HG03378 (cell line): Measurements from ENCODE around the gene HTT.

Source experiments
- ATAC-seq: cut with Tn5 transposase; IDR thresholded peaks from one replicate; pipeline ENCODE4 v1.9.1; 2021; ENCODE audit warnings: mild to moderate bottlenecking, moderate library complexity; ENCODE audit not compliant: unreplicated experiment

The HTT gene

DNA sequence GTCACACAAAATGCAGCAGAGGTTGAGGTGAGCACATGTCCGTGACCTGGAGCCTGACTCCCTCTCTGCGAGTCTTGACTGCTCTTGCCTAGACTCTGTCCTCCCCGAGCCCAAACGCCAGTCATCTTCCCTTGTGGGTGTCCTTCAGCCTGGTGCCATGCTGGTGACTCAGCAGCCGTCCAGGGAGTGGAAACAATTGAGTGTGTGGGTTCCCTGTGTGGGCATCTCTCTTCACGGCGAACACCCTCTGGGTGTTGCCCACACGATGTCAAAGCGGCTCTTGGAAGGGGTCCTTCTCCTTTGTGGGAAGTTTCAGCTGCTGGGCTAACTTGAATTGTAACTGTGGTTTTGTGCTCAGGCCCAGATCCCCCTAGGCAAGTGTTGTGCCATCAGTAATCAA lies 157.0 kb downstream of the HTT start:
- no peak for ATAC-seq

DNA sequence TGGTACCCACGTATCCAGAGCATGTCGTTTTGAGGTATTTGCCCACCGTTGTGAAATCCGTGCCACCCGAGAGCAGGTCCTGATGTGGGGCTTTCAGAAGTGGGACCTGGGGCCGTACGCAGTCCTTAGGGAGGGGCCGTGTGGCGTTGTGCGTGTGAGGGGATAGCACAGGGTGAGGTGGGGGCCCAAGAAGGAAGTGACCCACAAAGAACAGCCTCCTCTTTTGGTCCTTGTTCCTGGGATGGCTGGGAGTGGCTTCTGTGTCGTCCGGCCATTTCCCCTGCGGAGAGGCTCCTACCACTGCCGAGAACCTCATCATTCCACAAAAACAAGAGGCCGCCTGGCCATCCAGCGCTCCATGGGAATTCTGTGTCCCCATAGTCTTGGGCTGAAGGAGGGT lies 157.5 kb downstream of the HTT start:
- ATAC-seq, result no peak

- no peak for ATAC-seq
Observed at GRCh38 chr4:3232871-3233271, 158.4 kb downstream of the HTT start.

GRCh38 chr4:3233391-3234071 lies 159.1 kb downstream of the HTT start:
- ATAC-seq, result no peak

DNA sequence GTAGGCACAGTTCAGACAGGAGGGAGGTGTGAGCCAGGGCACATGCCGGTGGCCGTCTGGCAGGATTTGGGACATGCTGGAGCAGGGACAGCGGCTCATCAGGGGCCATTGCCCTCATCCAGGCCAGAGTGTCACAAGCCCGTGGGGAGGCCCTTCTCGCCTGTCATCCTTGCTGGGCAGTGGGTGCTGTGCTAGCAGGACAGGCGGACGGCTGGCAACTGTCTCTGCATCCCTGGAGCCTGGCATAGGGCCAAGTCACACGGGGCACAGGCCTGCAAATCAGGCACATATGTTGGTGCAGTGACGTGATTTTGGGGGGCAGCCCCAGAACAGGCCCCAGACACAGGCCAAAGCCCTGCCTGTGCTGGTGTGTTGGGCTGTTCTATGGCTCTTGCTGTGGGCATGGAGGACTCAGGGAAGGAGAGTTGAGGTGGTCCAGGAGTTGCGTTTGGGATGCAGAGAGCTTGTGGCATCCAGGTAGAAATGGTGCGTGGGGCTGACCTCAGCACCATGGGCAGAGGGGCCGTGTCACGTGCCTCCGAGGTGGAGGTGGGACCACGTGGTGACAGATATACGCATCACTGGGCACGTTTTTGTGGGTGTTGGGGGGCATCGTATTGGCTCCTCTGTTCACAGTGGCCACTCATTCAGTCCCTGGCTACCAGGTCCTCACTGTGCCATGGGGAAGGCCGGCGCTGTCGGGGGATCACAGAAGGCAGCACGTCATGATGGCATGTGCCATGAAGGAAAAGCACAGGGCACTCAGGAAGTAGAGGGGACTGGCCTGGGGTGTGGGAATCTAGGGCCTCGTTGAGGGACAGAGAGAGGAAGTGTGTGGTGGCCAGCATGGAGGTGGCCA lies 159.9 kb downstream of the HTT start:
- no peak for ATAC-seq

DNA sequence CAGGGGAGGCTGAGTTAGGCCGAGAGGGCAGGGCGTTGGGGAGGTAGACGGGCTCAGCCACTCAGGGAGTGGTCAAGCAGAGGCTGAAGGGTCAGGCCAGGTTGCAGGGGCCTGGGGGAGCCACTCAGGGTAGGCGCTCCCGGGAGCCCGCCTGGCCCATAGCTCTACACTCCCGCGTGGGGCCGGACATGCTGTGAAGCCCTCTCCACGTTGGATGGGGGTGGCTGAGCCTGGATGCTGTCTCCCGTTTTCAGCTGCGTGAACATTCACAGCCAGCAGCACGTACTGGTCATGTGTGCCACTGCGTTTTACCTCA lies 160.5 kb downstream of the HTT start:
- no peak for ATAC-seq

DNA sequence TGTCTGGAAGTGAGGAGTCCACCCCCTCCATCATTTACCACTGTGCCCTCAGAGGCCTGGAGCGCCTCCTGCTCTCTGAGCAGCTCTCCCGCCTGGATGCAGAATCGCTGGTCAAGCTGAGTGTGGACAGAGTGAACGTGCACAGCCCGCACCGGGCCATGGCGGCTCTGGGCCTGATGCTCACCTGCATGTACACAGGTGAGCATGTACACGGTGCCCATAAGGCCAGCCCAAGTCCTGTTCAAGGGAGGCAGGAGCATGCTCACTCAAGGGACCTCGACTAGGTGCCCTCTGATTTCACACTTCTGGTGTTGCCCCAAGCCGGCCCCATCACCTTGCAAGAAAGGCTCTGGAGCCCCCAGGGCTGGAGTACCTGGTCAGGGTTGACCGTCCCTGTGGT lies 161.1 kb downstream of the HTT start:
- no peak for ATAC-seq

DNA sequence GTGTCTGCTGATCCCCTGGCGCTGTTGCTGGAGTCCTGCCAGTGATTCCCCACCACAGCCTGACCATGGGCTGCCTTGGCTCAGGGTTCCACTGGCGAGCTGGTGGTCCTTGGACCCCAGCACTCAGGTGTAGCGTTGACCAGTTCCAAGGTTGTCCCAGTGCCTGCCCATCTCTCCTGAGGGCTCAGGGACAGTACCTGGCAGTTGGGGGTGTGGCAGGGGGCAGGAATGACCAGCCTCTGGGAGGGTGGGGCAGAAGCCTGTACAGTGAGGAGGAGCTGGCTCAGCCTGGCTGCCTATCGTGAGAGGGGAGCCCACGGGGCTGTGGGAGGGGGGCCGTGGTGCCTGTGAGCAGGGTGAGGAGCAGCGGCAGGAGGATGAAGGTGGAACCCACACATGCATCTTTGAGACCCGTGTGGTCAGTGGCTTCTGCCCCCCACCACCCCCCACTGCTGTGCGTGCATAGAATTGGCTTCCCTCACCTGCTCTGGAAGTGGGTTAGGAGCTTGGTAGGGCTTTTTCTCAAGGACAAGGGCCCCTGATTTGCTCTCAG lies 161.9 kb downstream of the HTT start:
- no peak for ATAC-seq

DNA sequence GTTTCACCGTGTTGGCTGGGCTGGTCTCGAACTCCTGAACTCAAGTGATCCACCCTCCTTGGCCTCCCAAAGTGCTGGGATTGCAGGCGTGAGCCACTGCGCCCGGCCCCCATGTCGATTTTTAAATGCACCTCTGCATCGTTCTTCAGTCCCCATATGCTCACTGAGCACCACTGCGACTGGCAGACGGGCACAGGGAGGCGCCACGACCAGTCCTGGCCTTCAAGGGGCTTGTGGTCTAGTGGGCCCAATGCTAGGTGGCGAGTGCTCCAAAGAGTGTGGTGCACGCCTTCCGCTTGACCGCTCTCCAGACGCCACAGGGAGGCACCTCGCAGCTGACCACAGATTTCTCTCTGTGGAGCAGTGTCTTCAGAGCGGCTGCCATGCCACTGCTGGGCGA lies 162.8 kb downstream of the HTT start:
- ATAC-seq, result no peak

DNA sequence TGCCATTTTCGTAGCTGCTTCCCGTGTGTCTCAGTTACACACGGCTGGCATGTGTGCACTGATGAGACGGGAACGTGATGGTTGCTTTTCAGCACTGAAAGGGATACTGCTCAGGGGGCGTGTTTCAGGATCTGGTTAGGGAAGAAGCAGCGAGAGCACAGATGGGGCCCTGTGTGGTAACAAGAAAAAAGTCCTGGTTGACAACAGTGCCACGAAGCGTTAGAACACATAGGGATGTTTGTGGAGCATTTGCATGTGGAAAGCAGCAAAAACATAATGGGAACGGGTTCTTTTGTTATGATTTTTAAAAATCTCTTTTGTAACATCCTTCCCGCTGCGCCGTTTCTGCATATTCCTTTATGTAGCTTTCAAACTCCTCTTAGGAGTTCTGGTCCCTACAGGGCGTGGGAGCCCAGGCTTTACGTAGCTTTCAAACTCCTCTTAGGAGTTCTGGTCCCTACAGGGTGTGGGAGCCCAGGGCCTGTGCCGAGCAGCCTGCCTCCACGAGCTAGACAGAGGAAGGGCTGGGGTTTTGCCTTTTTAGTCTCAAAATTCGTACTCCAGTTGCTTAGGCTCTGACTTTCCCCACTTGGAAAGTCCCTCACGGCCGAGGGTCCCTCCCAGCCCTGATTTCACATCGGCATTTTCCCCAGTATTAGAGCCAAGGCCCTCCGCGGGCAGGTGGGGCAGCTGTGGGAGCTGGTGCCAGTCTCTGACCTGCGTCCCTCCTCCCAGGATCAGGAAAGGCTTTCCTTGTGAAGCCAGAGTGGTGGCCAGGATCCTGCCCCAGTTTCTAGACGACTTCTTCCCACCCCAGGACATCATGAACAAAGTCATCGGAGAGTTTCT lies 163.5 kb downstream of the HTT start:
- no peak for ATAC-seq

DNA sequence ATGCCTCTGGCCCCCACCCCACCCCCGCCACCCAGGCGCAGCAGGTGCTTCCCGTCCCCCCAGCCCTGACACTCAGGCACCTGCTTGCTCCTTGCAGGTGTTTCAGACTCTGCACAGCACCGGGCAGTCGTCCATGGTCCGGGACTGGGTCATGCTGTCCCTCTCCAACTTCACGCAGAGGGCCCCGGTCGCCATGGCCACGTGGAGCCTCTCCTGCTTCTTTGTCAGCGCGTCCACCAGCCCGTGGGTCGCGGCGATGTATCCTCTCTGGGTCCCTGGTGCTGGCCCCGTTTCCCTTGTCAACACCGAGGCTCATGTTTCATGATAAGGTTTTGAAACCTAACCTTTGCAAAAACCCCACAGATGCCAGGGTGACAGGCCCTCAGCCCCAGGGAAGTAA lies 164.2 kb downstream of the HTT start:
- ATAC-seq, result no peak

DNA sequence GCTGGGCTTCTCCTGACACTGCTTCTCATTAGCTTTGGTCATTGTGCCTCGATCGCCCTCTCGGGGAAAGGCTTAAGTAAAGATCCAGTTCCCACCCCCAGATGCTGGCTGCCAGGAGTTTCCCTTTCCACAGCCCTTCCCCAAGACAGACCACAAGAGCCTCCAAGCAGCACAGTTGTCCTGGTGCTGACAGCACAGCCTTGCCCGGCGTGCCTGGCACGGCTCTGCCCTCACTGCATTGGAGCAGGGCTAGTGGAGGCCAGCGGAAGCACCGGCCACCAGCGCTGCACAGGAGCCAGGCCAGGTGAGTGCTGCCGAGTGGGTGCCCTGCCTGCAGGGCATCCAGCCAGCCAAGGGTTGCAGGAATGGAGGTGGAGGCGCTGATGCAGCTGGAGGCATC lies 164.8 kb downstream of the HTT start:
- ATAC-seq, result no peak

DNA sequence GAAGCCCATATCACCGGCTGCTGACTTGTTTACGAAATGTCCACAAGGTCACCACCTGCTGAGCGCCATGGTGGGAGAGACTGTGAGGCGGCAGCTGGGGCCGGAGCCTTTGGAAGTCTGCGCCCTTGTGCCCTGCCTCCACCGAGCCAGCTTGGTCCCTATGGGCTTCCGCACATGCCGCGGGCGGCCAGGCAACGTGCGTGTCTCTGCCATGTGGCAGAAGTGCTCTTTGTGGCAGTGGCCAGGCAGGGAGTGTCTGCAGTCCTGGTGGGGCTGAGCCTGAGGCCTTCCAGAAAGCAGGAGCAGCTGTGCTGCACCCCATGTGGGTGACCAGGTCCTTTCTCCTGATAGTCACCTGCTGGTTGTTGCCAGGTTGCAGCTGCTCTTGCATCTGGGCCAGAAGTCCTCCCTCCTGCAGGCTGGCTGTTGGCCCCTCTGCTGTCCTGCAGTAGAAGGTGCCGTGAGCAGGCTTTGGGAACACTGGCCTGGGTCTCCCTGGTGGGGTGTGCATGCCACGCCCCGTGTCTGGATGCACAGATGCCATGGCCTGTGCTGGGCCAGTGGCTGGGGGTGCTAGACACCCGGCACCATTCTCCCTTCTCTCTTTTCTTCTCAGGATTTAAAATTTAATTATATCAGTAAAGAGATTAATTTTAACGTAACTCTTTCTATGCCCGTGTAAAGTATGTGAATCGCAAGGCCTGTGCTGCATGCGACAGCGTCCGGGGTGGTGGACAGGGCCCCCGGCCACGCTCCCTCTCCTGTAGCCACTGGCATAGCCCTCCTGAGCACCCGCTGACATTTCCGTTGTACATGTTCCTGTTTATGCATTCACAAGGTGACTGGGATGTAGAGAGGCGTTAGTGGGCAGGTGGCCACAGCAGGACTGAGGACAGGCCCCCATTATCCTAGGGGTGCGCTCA lies 165.8 kb downstream of the HTT start:
- no peak for ATAC-seq

DNA sequence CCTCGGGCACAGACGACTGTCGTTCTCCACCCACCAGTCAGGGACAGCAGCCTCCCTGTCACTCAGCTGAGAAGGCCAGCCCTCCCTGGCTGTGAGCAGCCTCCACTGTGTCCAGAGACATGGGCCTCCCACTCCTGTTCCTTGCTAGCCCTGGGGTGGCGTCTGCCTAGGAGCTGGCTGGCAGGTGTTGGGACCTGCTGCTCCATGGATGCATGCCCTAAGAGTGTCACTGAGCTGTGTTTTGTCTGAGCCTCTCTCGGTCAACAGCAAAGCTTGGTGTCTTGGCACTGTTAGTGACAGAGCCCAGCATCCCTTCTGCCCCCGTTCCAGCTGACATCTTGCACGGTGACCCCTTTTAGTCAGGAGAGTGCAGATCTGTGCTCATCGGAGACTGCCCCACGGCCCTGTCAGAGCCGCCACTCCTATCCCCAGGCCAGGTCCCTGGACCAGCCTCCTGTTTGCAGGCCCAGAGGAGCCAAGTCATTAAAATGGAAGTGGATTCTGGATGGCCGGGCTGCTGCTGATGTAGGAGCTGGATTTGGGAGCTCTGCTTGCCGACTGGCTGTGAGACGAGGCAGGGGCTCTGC lies 166.5 kb downstream of the HTT start:
- ATAC-seq, result no peak

DNA sequence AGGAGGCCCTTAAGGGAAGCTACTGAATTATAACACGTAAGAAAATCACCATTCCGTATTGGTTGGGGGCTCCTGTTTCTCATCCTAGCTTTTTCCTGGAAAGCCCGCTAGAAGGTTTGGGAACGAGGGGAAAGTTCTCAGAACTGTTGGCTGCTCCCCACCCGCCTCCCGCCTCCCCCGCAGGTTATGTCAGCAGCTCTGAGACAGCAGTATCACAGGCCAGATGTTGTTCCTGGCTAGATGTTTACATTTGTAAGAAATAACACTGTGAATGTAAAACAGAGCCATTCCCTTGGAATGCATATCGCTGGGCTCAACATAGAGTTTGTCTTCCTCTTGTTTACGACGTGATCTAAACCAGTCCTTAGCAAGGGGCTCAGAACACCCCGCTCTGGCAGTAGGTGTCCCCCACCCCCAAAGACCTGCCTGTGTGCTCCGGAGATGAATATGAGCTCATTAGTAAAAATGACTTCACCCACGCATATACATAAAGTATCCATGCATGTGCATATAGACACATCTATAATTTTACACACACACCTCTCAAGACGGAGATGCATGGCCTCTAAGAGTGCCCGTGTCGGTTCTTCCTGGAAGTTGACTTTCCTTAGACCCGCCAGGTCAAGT lies 167.5 kb downstream of the HTT start:
- no peak for ATAC-seq

GRCh38 chr4:3243136-3243780 lies 168.8 kb downstream of the HTT start:
- ATAC-seq, result no peak

DNA sequence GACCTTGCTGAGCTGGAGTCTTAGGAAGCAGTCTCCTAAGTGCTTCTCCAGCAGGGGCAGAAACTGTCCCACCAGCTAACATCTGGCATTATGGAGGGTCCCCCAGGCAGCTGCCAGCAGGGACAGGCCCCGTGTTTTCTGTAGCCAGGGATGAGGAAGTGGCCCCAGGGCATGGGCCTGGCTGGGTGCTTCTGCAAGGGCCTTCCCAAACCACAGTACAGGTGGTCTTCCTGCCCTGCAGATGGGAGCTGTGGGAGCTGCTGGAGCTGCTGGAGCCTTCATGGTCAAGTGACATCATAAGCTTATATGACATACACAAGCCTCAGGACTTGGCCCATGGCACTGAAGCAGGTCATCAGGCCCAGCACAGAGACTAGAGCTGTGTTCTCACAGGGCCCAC lies 169.5 kb downstream of the HTT start:
- no peak for ATAC-seq

DNA sequence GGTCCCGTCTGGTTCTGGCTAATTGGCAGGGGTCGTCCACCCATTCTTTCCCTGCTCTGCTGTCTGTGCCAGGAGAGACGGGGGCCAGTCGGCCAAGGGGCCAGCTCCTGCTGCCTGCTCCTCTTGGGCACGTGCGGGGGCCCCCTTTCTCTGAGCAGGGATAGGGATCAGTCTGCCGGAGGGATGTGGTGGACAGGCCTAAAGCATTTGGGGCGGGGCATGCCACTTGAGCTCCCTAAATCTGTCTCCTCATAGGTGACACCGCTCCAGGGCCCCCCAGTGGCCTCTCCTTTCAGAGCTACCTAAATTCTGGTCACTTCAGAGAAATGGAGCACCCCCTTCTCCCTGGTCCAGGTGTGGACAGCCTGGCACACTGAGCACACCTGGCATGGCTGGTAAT lies 170.3 kb downstream of the HTT start:
- ATAC-seq, result no peak

- ATAC-seq, result no peak
Observed at GRCh38 chr4:3245676-3246075, 171.2 kb downstream of the HTT start.
